Stimulated activated CD8-positive, alpha-beta memory T cell treated with anti-CD3 and anti-CD28 coated beads, Interleukin-4, amount 100 ng/mL, for 48 hours (primary cell): Measurements from ENCODE around the gene TMPRSS4.

Source experiments
- DNase-seq: peaks from one replicate; pipeline ENCODE4 v3.0.0-alpha.2; 2020

TMPRSS4 gene

DNA sequence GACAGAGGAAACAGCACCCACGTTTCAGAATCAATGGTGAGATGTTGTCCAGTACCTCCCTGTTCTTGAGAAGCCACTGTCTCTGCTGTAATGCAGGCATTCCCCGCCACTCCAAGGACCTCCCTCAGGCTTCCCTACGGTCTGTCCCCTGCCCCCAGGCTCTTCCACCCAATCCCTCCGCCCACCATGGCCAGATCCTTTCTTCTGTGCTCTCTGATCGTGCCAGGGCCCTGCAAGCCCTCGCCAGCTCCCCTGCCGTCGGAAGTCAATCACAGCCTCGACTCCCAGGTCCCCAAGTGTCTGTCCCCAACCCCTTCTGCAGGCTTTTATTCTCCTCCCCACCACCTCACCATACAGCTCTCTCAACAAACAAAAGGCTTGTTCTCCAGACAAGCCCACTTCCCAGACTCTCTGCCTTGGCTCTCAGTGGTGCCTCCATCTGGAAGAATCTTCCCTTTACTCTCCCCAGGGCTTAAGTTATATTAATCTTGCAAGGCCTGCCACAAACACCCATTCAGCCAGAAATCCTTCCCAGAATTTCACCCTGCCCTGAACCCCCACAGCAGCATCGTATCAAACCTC lies 62.1 kb downstream of the TMPRSS4 start:
- no peak for DNase-seq

DNA sequence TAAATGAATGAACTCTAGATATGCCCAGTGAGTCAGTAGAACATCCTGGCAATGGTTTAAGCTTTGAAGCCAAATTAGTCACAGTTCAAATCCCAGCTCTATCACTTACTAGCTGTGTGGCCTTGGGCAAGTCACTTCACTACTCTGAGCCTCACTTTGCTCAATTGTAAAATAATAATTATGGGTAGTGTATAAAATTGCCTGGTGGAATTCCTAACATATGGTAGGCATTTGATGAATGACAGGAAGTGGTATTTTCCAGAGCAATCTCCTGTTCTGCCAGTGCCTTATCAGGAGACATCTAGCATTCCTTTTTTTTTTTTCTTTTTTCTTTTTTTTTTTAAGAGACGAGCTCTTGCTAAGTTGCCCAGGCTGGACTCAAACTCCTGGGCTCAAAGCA lies 62.7 kb downstream of the TMPRSS4 start:
- no peak for DNase-seq

DNA sequence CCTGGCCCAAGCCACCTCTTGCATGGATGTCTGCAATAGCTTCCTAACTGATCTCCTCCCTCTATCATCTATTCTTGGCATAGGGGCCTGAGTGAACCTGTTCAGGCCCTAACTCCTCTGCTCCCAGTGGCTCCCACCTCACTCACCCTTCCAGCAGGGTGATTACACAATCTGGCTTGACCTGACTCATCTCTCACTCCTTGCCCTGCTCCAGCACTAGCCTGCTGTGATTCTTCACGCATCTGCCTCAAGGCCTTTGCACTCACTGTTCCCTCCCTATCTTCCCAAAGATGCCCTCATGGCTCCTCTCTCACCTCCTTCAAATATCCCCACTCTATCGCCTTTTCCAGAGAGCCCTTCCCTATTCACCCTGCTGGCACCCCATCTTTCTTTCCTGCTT lies 65.2 kb downstream of the TMPRSS4 start:
- DNase-seq = no peak

DNA sequence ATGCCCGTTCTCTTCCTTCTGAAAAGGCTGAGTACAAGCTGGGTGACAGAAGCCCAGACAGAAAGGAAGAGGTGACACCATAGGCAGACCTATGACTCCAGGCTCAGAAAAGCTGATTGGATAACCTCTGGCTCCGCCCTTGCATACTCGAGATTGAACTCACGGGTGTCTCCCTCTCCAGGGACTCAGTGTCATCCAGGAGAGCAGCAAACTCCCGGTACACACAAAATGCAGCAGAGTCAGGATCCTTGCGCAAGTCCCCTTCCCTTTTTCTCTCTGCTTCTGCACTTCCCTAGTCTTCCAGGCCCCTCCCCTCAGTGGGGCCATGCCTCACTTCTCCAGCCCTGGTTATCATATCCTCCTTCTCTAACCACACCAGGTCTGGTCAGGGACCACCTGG lies 65.9 kb downstream of the TMPRSS4 start:
- no peak for DNase-seq

DNA sequence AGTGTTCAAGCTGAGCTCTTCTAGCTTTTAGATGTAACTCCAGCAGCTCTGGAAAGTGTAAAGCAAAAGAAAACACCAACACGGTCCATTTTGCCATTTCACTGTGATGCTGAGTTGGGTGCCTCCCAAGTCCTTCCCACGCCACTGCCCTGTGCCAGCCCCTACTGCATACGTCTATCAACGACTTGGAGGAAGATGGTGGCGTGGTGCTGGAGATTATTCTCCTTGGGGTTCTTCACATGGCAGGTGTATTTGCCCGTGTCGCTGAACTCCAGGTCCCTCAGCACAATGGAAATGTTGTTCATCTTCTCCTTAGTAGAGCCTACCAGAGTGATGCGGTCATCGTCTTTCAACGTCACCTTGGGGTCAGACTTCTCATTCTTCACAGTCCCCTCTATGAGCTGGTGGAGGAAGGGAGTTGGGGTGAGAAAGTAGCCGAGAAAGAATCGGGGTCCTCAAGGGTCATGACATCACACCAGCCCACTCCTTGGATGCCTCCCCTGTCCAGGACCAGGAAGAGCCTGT lies 66.8 kb downstream of the TMPRSS4 start:
- no peak for DNase-seq

DNA sequence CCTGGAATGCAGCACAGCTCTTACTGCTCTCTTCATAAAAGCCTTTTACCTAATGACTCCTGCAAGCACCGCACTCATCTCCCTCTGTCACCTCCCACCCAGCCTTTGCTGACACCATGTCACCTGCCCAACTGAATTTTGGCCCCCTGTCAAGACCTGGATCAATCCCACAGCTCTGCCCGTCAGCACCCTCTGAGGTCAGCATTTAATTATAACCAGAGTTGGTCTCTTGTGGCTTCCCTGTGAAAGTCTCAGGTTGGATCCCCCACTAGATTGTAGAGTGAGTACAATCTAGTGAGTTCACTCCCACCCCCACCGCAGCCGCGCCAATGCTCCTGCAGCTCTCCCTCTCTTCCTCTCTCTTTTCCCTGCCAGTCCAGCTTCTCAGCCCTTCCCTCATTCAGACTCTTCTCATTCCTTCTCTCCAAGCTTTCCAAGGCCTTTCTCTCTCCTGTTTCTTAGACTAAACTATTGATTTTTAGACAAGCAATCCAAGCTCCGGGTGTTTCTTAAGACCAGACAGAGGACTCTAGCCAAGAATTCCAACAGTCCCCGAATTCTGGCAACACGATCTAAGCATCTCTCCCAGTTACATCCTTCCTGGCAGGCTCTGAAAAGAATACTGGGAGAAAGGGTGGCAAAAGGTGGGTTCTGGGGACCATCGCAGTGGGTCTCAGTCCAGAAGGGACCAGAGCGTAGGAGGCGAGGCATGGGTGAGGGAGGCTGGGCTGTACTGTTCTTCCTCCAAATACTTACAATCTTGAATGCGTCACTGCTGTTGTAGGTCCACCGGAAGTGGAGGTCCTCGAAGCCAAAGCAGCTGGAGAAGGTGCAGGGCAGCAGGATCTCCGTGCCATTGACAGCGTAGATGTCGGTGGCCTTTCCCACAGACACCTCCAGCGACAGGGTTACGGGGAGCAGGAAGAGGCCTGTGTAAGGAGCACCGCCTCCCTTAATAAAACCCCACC lies 67.7 kb downstream of the TMPRSS4 start:
- no peak for DNase-seq

DNA sequence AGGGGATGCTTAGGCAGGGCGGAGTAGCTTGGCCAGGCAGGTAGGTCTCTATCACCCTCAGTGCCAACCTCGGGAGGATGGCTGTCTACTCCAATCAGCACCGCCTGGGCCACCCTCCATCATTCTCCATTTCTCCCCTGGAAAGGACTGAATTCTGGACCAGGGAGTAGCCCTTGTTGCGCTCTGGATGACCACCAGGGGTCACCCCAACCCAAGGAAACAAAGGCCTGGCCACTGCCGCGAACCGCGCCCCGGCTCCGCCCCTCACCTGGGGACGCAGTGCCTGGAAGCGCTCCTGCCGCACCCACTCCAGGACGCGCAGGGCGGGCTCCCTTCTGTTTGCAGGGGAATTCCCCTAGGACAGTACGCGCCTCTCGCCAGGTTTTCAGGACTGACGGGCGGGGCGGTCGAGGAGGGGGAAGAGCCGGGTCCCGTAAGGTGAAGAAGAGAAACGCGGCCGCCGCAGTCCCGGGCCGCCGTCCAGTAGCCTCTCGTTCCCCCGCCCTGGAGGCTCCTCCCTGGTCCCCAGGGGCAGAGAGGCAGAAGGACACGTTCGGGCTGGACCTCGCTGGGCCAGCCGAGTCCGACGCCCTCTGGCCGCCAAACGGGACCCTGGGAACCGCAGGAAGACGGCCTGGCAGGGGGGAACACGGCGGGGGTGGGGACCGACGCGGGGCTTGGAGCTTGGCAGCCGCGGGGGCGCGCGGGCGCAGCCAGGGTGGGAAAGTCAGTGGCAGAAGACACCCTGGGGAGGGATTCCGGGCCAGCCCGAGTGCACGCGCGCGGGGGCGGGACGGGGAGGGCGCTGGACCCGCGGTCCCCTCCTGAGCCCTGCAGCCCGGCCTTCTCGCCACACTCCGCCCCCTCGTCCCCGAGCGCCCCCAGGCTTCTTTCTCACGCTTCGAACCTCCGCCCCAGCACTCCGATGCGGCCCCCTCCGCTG lies 68.7 kb downstream of the TMPRSS4 start:
- DNase-seq = peak; percentile 94

DNA sequence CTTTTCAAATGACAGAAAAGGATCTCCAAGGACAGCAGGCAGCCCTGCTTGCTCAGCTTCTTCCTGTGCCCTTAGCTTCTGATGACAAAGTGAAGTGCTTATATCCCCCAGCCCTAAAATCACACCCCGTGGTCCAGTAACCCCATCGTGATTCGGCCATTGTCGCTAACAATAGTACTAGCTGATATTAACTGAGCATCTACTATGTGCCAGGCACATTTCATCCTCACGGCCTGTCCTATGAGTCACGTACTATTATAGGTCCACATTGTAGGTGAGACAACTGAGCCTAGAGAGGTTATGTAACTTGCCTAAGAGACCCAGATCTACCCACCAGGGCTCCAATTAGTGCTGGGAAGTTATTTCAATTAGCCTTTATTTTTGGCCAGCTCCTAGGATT lies 69.7 kb downstream of the TMPRSS4 start:
- DNase-seq = no peak

DNA sequence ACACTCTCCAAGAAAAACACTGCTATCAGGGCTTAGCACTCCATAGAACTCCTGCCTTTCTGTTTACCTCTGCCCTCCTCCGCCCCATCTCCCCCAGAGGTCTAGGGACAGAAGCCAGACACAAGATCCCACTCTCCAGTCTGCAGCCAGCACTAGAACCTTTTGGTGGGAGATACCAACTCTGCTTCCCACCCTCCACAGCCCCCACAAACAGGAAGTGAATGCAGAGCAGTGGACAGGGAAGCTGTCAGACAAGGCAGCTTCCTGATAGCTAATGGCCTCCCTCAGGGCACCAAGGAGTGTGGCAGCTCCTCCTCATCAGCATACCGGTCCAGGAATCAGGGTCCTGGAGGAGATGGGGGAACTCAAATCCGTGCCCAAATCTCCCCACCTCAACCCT lies 70.6 kb downstream of the TMPRSS4 start:
- no peak for DNase-seq

DNA sequence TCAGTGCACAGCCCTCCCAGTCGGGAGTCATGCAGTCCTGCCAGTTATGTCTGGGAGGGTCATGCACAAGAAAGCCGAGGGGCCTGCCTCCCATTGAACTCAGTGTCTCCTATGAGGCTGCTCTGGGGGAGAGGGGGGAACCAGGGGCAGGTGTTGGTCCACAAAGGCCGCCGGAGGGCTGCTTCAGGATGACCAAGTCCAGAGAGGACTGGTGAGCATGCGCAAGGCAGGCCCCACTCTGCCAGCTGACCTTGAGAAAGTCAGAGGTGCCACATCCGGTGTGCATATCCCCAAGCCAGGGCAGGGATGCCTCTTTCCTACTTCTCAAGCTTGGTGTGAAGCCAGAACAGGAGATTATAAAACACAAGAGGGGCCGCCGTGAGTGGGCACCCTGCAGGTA lies 71.4 kb downstream of the TMPRSS4 start:
- no peak for DNase-seq

DNA sequence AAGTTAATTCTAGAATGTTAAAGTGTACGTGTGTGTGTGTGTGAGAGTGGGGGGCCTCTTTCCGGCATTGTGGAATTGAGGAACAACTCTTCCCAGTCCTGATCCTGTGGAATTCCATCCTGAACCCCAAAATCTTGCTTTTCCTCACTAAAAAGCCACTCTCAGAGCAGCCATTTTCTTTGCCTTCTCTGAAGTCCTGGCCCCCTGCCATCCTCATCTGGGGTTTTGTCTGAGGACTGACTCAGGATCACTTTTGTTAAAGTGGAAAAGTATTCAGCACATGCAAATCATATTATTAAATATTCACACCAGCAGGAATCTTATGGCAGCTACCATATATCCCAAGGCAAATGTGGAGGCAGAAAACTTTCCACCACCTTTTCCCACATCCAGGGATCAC lies 72.0 kb downstream of the TMPRSS4 start:
- no peak for DNase-seq

DNA sequence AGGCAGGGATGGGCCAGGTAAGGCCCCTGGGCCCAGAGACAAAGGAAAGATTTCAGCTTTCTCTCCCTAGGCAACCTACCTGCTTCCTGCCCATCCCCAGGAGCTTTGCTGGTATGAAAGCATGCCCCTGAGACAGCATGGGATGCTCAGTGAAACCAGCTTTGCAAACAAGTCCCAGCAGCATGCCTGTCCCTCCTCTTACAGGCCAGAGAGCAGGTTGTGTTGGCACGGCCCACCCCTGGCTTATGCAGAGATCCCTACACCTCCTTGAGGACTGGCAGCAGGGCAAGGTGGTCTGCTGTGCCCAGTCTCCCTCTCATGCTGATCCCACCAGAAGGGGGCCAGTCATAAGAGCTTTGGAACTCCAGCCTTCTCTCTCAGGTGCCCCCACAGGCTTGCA lies 72.6 kb downstream of the TMPRSS4 start:
- no peak for DNase-seq

DNA sequence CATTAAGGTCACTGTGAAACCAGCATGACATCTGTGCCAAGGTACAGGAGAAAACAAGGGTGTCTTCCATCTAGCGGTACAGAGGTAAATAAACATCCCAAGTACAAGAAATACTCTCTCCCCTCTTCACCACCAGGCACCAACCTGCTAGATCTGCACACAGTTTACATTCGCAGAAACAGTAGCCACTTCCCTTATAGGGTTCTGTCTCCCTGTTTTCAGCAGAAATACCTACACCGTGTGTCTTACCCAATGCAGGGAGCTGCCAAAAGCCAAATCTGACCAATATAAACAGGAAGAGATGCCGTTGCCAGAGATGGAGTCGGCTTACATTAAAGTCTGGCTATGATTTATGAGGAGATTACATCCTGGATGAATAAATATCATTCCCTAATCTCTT lies 74.6 kb downstream of the TMPRSS4 start:
- DNase-seq = no peak

DNA sequence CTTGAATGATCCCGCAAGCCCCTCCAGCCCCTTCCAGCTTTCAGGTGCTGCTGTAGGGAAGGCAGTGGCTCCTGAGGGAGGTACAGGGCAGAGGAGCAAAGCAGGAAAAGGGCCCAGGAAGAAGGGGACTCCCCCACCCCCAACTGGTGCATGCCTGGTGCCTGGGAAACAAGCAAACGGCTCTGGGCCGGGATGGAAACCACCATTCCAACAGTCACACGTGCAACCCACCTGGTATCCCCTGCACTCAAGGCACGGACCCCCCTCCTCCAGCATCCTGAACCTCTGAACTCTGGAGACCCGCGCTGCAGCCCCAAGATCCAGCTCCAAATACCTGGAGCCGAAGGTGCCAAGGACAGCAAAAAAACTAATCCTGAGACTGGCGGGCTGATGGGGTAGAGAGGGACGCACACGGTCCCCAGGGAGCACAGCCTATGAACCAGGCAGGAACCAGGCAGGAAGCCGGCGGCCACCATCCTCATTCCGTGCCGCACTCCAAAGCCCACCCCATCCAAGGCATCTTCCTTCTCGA lies 75.2 kb downstream of the TMPRSS4 start:
- no peak for DNase-seq

DNA sequence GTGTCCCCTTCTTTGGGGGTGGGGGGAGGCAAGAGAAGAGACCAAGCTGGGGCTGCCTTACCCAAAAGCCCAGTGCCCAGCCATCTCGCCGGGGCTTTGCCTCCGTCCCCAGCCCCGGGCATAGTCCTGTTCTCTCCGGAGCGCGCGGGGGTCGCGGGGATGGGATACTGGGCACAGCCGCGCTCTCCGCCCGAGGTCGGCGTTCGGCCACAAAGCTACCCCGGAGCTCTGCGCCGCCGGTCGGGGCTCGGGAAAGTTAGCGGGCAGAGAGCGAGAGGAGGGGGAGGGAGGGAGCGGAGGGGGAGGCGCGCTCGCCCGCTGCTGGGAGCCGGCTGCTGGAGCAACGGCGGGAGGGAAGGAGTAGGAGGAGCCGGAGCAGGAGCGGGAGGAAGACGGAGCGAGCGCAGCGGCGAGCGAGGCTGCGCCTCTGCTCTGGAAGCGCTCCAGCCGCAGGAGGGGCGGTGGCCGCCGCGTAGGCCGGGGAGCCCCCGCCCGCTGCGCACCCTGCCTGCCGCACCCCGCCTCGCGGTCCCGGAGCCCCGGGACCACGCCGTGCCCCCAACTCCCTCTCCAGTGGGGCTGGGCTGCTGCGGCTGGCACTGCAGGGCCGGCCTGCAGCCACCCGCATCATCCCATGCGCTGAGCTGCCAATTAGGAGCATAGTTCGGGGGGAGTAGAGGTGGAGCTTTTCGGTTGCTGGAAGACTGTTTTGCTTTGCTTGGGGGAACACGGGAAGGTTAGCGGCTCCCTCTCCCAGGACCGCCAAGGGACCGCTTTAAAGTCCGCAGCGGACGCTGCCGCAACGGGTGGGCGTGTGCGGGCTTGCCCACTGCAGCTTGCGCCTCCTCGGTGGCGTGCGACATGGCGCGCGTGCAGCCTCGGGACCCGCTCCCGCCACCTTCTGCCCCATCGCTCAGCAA lies 75.9 kb downstream of the TMPRSS4 start, which contains the start of gene SCN4B:
SCN4B (minus strand) TSS at position 272 of the 920 bp plus-strand sequence; CDS start at position 122, 150 bp downstream.
- DNase-seq = no peak

DNA sequence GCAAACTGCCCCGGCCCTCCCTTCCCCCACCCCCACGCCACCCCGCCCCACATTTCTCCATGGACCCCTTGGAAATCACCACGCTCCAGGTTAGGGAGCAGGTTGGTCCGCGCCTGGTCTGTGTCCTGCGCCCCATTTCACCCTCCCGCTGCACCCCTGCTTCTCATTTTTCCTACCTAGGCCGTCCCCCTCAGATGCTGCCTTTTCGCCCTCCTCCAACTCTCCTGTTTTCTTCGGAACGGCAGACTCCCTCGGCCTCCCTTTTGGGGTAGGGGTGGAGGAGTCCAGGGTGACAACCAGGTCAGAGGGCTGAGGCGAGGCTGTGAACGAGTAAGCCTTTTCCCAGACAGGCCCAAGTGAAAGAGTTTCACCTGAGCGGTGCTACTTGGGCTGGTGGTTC lies 76.6 kb downstream of the TMPRSS4 start:
- DNase-seq = no peak

DNA sequence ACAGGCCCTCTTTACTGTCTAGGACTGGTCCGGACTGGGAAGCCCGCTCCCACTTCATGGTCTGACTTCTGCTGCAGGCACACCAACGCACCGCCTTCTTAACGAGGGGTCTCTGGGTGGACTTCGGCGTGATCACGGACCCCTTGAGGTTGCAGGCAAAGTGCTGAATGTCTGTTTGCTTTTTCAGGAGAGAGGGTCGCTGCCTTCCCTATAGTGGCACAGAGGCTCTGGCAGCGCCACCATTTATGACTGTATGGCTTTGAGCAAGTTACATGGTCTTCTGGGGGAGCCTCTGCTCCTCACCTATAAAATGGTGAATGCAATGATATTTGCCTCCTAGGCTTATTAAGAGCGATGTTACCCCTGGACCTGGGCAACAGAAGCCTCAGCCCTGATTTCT lies 77.1 kb downstream of the TMPRSS4 start:
- DNase-seq = no peak

DNA sequence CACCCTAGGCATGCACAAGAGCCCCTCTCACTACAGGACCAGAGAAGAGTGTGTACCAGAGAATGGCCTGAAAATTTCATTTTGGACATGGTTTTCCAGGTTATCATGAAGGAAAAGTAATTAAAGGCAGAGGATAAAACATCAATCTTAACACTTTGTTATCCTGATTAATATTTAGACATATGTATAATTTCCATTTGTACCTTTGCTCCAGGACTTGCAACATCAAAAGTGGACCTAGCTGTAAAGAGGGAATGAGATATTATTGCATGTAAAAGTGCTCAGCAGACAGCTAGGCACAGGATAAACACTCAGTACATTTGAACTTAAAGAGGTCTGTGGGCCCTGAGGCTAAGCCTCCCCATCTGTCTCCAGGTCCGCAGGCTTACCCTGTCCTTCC lies 77.8 kb downstream of the TMPRSS4 start:
- no peak for DNase-seq

DNA sequence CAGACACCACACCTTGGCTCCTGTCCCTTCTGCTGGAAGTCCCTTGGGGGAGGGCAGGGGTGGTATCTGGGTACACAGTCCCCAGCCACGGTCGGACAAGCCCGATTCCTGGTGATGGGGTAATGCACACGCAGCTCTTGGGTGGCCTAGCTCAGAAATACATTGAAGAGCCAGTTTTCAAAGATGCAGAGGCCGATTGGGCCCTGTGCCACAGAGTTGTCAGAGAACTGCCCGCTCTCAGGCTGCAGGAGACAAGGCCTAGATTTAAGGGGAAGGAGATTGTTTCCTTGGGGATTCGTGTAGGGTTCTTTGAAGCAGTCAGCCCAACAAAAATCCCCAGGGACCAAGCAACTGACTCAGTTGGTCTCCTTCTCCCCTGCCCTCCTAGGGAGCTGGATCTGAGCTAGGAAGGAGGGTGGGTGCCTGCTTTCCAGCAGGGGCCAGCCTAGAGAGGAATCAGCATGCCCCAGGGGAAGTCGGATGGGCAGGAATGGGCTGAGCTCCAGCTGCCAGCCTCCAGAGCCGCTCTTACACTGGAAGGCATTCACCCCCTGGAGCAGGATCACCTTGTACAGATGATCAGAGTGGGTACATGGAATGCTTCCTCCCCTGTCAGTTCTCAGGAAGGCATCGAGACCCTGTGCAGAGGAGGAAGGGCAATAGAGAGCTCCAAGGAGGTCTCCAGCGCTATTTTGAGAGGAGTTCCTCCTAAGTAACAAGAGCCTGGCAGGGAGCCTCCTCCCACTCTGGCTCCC lies 79.1 kb downstream of the TMPRSS4 start:
- DNase-seq = no peak

DNA sequence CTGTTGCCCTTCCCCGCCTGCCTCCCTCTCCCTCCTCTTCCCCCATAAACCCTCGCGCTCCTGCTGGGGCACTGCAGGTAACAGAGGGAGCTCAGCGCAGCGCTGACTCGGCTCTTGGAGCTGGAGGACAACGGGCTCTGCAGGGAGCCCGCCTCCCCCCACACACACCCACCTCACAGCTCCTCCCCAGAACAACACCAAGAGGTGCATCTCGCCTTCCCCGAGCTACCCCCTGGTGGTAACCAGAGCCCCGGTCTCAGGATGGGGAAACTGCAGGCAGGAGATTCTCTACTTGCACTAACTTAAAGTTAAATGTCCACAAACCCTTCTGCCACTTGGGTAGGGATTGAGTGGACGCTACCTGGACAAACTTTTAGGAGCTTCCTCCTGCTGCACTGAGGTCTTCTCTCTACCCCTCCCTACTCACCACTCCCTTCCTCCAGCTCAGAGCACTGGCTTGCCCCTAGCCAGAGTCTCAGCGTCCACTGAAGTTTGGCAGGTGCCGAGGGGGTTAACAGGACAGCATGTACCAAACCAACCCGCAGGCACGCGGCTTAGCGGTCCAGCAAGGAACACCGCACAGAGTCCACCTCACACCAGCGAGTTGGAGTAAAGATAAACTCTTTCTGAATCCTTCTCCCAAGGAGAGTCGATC lies 79.8 kb downstream of the TMPRSS4 start:
- DNase-seq = peak; percentile 42
